Smooth muscle cell (in vitro differentiated cells): Measurements from ENCODE around the gene MRGPRF. TPM values are rescaled to one million over a fixed set of nuclear protein-coding genes. Genes with fewer than 3 reads are reported as not detected.
A peak's percentile ranks its signal among the peaks of the same experiment; 100 is the strongest.

ENCODE experiments used
- DNase-seq: peaks from one replicate; lab custom pipeline; 2025; ENCODE audit not compliant: unreplicated experiment; lab: John Stamatoyannopoulos, UW
- H2AFZ ChIP-seq: fragments of 200-600 bp; sonication (generic); 2 replicates; pipeline ENCODE4 v1.6.0; 2016; ENCODE audit warnings: antibody characterized with exemption, low read depth, mild to moderate bottlenecking
- H3F3A ChIP-seq: fragments of 200-600 bp; sonication (generic); 2 replicates; pipeline ENCODE4 v1.6.0; 2017; ENCODE audit warnings: antibody characterized with exemption, low read depth
- H3K27ac ChIP-seq: fragments of 200-600 bp; sonication (generic); 2 replicates; pipeline ENCODE4 v1.5.1; 2016; ENCODE audit warnings: low read depth, mild to moderate bottlenecking
- H3K27me3 ChIP-seq: fragments of 200-600 bp; sonication (generic); 2 replicates; pipeline ENCODE4 v1.6.1; 2016; ENCODE audit warnings: low read depth, mild to moderate bottlenecking
- H3K36me3 ChIP-seq: fragments of 200-600 bp; sonication (generic); 2 replicates; pipeline ENCODE4 v1.5.1; 2016; ENCODE audit warnings: low read depth
- H3K4me1 ChIP-seq: fragments of 200-600 bp; sonication (generic); 2 replicates; pipeline ENCODE4 v1.5.1; 2016; ENCODE audit warnings: low read depth
- H3K4me2 ChIP-seq: fragments of 200-600 bp; sonication (generic); 2 replicates; pipeline ENCODE4 v1.6.0; 2016; ENCODE audit warnings: mild to moderate bottlenecking
- H3K4me3 ChIP-seq: fragments of 200-600 bp; sonication (generic); 2 replicates; pipeline ENCODE4 v1.5.1; 2016; ENCODE audit warnings: mild to moderate bottlenecking
- H3K79me2 ChIP-seq: fragments of 200-600 bp; sonication (generic); 2 replicates; pipeline ENCODE4 v1.6.0; 2016; ENCODE audit warnings: low read depth, mild to moderate bottlenecking
- H3K9ac ChIP-seq: fragments of 200-600 bp; sonication (generic); 2 replicates; pipeline ENCODE4 v1.6.0; 2016; ENCODE audit warnings: low read depth
- H3K9me3 ChIP-seq: fragments of 200-600 bp; sonication (generic); replicated peaks from 2 replicates; pipeline ENCODE4 v1.5.1; 2016; ENCODE audit warnings: low read depth
- H4K20me1 ChIP-seq: fragments of 200-600 bp; sonication (generic); 2 replicates; pipeline ENCODE4 v1.6.0; 2016; ENCODE audit warnings: low read depth
- CTCF ChIP-seq: fragments of 200-600 bp; sonication (generic); IDR thresholded peaks from 2 replicates; pipeline ENCODE4 v1.5.1; 2017; ENCODE audit warnings: borderline replicate concordance, mild to moderate bottlenecking, antibody characterized with exemption; ENCODE audit not compliant: insufficient read depth, poor library complexity, severe bottlenecking
- WGBS: methylation state at CpG from one replicate; pipeline ENCODE4 v1.1.7; 2016; ENCODE audit warnings: low lambda C conversion rate; 5-methylcytosine and 5-hydroxymethylcytosine counted together
- polyA plus RNA-seq: library from polyadenylated mRNA; unstranded; fragments of >200 nt; fragmentation: Nextera tagmentation; extraction: Ambion mirVana; gene quantifications from 2 replicates; pipeline ENCODE4 v1.2.1, GENCODE V29; 2016
- total RNA-seq: library from RNA; depleted of rRNA; stranded (reverse); fragments of >200 nt; gene quantifications from 2 replicates; pipeline ENCODE4 v1.2.3, GENCODE V29; 2014

The MRGPRF gene
- total and polyA plus RNA-seq, 2 experiments from 2014 or later, result 6.7 to 17.2 TPM

GRCh38 chr11:68989936-68990606 lies 23.0 kb downstream of the MRGPRF start:
- no peak overlapping the region for H3K9ac ChIP-seq
- H3K79me2 ChIP-seq, result no peaks in the 10 kb centered on the region
- H3F3A ChIP-seq, result no peaks in the 10 kb centered on the region
- no peaks in the 10 kb centered on the region for H3K36me3 ChIP-seq
- no peak overlapping the region for H3K27ac ChIP-seq
- H4K20me1 ChIP-seq, result no peaks in the 10 kb centered on the region
- TF ChIP-seq CTCF, result no peak
- no peak overlapping the region for H2AFZ ChIP-seq
- H3K4me2 ChIP-seq, result no peak overlapping the region
- no peak for DNase-seq
- H3K9me3 ChIP-seq, result no peaks in the 10 kb centered on the region
- WGBS, result 88% methylated on average over 8 of the region's 8 CpGs
- H3K27me3 ChIP-seq, result no peaks in the 10 kb centered on the region
- no peak overlapping the region for H3K4me3 ChIP-seq
- H3K4me1 ChIP-seq, result no peaks in the 10 kb centered on the region

GRCh38 chr11:68988491-68988890 lies 24.6 kb downstream of the MRGPRF start:
- no peak overlapping the region for H3K4me3 ChIP-seq
- no peak overlapping the region for H3K9ac ChIP-seq
- H3K9me3 ChIP-seq, result no peaks in the 10 kb centered on the region
- no peaks in the 10 kb centered on the region for H3K36me3 ChIP-seq
- no peaks in the 10 kb centered on the region for H3K27me3 ChIP-seq
- H3K27ac ChIP-seq, result no peak overlapping the region
- no peak for DNase-seq
- H3F3A ChIP-seq, result no peaks in the 10 kb centered on the region
- H3K79me2 ChIP-seq, result no peaks in the 10 kb centered on the region
- TF ChIP-seq CTCF, result no peak
- H2AFZ ChIP-seq, result peak overlapping the region; percentile 25
- no peak overlapping the region for H3K4me2 ChIP-seq
- H4K20me1 ChIP-seq, result no peaks in the 10 kb centered on the region
- no peaks in the 10 kb centered on the region for H3K4me1 ChIP-seq

GRCh38 chr11:68987211-68987610 lies 25.8 kb downstream of the MRGPRF start:
- H3K9me3 ChIP-seq, result no peaks in the 10 kb centered on the region
- H3K9ac ChIP-seq, result no peak overlapping the region
- no peak for DNase-seq
- no peaks in the 10 kb centered on the region for H3K36me3 ChIP-seq
- H3F3A ChIP-seq, result no peaks in the 10 kb centered on the region
- H3K79me2 ChIP-seq, result no peaks in the 10 kb centered on the region
- no peak overlapping the region for H3K4me3 ChIP-seq
- TF ChIP-seq CTCF, result no peak
- H3K27ac ChIP-seq, result no peak overlapping the region
- no peaks in the 10 kb centered on the region for H4K20me1 ChIP-seq
- no peak overlapping the region for H2AFZ ChIP-seq
- H3K4me1 ChIP-seq, result no peaks in the 10 kb centered on the region
- H3K27me3 ChIP-seq, result no peaks in the 10 kb centered on the region
- no peak overlapping the region for H3K4me2 ChIP-seq

GRCh38 chr11:68983801-68984200 lies 29.2 kb downstream of the MRGPRF start:
- no peak for TF ChIP-seq CTCF
- 51% methylated on average over 6 of the region's 6 CpGs for WGBS
- no peak for DNase-seq
- Histone ChIP-seq H3K4me1 (no peaks in the 10 kb centered on the region), H3K79me2 (no peaks in the 10 kb centered on the region), H3K27ac (no peak overlapping the region), H3K27me3 (no peaks in the 10 kb centered on the region), H3K9ac (no peak overlapping the region), H4K20me1 (no peaks in the 10 kb centered on the region), H3K4me3 (no peak overlapping the region), H3F3A (no peaks in the 10 kb centered on the region), H3K4me2 (no peak overlapping the region), H3K9me3 (no peaks in the 10 kb centered on the region), H2AFZ (no peak overlapping the region), H3K36me3 (no peaks in the 10 kb centered on the region)
